ENCODE results near the gene GNA12.

GNA12 gene

GRCh38 chr7:2775785-2776184 is 68.3 kb downstream of the GNA12 start:
- TF ChIP-seq CTCF (conservative IDR thresholded peaks at IDR 0.05) (no peak), ZFX (IDR thresholded peaks at IDR 0.05) (no peak)
- H3K27ac ChIP-seq: no peak overlapping the region

- H3K27ac ChIP-seq: no peak overlapping the region
- no peak for TF ChIP-seq ZFX (IDR thresholded peaks at IDR 0.05)
- no peak for TF ChIP-seq CTCF (conservative IDR thresholded peaks at IDR 0.05)
These were observed 68.7 kb downstream of the GNA12 start for GRCh38 chr7:2775376-2775775.

- TF ChIP-seq ZFX (IDR thresholded peaks at IDR 0.05): no peak
- TF ChIP-seq CTCF (conservative IDR thresholded peaks at IDR 0.05): no peak
- H3K27ac ChIP-seq: no peak overlapping the region
These were observed 69.2 kb downstream of the GNA12 start for GRCh38 chr7:2774935-2775334.

- no peak overlapping the region; the same call in 1 of the 2 replicates for H3K27ac ChIP-seq
- TF ChIP-seq ZFX (IDR thresholded peaks at IDR 0.05): no peak
- TF ChIP-seq CTCF (conservative IDR thresholded peaks at IDR 0.05): no peak
These were observed 69.8 kb downstream of the GNA12 start for GRCh38 chr7:2774280-2774679.

DNA sequence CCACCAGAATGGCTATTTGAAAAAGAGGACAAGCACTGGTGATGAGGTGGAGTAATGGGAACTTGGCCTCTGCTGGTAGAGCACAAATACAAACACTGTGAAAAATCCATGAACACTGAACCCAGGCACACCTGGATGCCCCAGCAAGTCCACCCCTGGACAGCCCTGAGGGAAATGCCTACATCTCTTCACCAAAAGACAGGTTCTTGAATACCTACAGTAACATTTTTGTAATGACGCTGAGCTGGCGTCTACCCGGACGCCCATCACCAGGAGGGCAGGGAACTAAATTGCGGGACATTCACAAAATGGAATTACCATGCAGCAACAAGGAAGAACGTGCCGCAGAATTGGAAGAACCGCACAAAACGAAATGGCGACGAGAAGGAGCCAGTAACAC is 70.5 kb downstream of the GNA12 start:
- TF ChIP-seq CTCF (conservative IDR thresholded peaks at IDR 0.05): no peak
- no peak for TF ChIP-seq ZFX (IDR thresholded peaks at IDR 0.05)
- no peak overlapping the region for H3K27ac ChIP-seq

DNA sequence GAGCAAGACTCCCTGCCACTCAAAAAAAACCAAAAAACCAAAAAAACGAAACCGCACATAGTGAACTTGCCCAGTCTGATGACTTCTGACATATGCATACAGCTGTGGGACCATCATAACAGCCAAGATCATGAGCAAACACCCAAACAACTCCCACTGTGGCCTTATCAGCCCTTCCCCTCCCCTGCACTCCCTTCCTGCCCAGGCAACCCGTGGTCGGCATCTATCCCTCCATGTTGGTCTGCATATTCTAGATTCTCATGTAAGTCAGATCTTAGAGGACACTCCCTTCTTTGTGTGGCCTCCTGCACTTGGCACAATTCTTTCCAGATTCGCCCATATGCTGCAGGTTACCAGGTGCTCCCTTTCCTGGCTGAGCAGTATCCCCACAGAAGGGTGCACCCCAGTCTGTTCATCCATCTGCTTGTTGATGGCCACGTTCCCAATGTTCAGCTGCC is 72.8 kb downstream of the GNA12 start:
- TF ChIP-seq ZFX (IDR thresholded peaks at IDR 0.05) (no peak), CTCF (conservative IDR thresholded peaks at IDR 0.05) (no peak)
- H3K27ac ChIP-seq: no peak overlapping the region

- TF ChIP-seq CTCF (conservative IDR thresholded peaks at IDR 0.05) (no peak), ZFX (IDR thresholded peaks at IDR 0.05) (no peak)
- no peak overlapping the region for H3K27ac ChIP-seq
These were observed 79.5 kb downstream of the GNA12 start for GRCh38 chr7:2764621-2765020.
